Neutrophil (primary cell): ENCODE measurements around the gene RCL1.

ENCODE experiments used
- H3K27ac ChIP-seq: fragments of 200-600 bp; sonication (generic); 2 replicates; pipeline ENCODE4 v1.5.1; 2016; ENCODE audit warnings: mild to moderate bottlenecking, moderate library complexity
- H3K27me3 ChIP-seq: fragments of 200-600 bp; sonication (generic); 2 replicates; pipeline ENCODE4 v1.6.0; 2016; ENCODE audit warnings: mild to moderate bottlenecking
- H3K36me3 ChIP-seq: fragments of 200-600 bp; sonication (generic); 2 replicates; pipeline ENCODE4 v1.5.1; 2017
- H3K4me1 ChIP-seq, 2 experiments: fragments of 200-600 bp in 1 of 2; sonication (generic) in 1 of 2; 1 replicate in 1 of 2; 2 replicates in 1 of 2; pipeline versions ENCODE4 v1.5.1 to v1.6.1; 2013 to 2016; ENCODE audit warnings: low read depth in 1 of 2, low read length in 1 of 2, mild to moderate bottlenecking in 1 of 2, moderate library complexity in 1 of 2; ENCODE audit not compliant: control insufficient read depth in 1 of 2, insufficient read depth in 1 of 2
- H3K4me3 ChIP-seq, 2 experiments: fragments of 200-600 bp in 1 of 2; sonication (generic) in 1 of 2; 1 replicate in 1 of 2; 2 replicates in 1 of 2; pipeline ENCODE4 v1.5.1; 2013 to 2016; ENCODE audit warnings: low read depth in 1 of 2, low read length in 1 of 2, mild to moderate bottlenecking in 1 of 2, moderate library complexity in 1 of 2
- H3K9me3 ChIP-seq: fragments of 200-600 bp; sonication (generic); 2 replicates; pipeline ENCODE4 v1.5.1; 2016
- TF ChIP-seq, protein P1 (sequence below): fragments of 200-600 bp; sonication (generic); IDR thresholded peaks from 2 replicates; pipeline ENCODE4 v1.5.1; 2016; ENCODE audit warnings: antibody characterized with exemption

The RCL1 gene

DNA sequence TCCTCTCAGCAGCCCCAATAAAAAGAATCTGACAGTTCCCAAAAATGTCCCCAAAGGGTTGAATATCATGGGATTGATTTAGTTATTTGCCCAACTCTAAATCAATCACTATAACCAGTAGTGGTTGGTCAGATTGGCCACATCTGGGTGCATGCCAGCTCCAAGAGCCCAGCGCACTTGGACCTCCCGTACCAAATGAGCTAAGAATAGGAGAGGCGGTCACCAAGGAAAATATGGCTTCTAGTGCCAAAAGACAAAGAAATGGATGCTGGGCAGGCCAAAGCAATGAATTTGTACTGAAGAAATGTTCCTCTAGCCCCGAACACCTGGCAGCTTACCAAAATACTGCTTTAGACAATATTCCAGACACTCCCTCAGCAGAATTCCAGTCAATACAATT is 80.3 kb downstream of the RCL1 start:
- no peaks in the 10 kb centered on the region for H3K36me3 ChIP-seq
- no peaks in the 10 kb centered on the region for H3K9me3 ChIP-seq
- H3K27me3 ChIP-seq, result no peaks in the 10 kb centered on the region
- no peaks in the 10 kb centered on the region for H3K4me1 ChIP-seq
- H3K27ac ChIP-seq, result no peak overlapping the region
- TF ChIP-seq, protein P1, sequence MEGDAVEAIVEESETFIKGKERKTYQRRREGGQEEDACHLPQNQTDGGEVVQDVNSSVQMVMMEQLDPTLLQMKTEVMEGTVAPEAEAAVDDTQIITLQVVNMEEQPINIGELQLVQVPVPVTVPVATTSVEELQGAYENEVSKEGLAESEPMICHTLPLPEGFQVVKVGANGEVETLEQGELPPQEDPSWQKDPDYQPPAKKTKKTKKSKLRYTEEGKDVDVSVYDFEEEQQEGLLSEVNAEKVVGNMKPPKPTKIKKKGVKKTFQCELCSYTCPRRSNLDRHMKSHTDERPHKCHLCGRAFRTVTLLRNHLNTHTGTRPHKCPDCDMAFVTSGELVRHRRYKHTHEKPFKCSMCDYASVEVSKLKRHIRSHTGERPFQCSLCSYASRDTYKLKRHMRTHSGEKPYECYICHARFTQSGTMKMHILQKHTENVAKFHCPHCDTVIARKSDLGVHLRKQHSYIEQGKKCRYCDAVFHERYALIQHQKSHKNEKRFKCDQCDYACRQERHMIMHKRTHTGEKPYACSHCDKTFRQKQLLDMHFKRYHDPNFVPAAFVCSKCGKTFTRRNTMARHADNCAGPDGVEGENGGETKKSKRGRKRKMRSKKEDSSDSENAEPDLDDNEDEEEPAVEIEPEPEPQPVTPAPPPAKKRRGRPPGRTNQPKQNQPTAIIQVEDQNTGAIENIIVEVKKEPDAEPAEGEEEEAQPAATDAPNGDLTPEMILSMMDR, result no peak
- no peak overlapping the region for H3K4me3 ChIP-seq

DNA sequence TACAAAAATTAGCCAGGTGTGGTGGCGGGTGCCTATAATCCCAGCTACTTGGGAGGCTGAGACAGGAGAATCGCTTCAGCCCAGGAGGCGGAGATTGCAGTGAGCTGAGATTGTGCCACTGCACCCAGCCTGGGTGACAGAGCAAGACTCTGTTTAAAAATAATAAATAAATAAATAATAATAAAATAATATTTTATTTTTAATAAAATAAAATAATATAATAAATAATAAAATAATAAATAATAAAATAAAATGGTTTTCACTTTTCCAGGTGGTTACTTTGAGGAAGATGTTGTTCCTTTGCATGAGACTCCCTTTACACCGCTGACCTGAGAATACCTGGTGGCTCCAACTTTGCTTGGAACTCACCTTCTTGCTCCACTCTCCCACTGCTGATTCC is 82.8 kb downstream of the RCL1 start:
- TF ChIP-seq, protein P1, result no peak
- no peaks in the 10 kb centered on the region for H3K4me1 ChIP-seq
- no peaks in the 10 kb centered on the region for H3K36me3 ChIP-seq
- H3K9me3 ChIP-seq, result no peaks in the 10 kb centered on the region
- H3K27me3 ChIP-seq, result no peaks in the 10 kb centered on the region
- no peak overlapping the region for H3K4me3 ChIP-seq
- no peak overlapping the region for H3K27ac ChIP-seq

DNA sequence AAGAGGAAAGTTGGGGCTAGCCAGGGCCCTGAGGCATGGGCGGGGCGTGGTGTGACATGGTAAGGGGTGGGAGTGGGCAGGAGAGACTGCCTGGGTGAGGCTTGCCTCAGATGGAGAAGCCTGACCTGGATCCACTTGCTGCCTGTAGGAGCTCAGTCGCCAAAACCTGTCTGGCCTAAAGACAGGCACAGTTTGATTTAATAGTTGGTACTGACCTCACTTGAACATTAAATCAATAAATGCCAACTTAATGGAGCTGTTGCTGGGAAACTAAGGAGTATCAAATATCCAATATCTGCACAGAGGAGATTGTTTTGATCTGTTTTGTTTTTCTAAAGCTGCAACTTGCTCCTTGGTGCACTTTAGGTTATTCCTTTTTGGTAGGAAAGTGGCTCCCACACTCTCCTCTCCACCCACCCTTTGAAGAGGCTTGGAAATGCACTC is 86.4 kb downstream of the RCL1 start:
- TF ChIP-seq, protein P1, result no peak
- Histone ChIP-seq H3K27me3 (no peaks in the 10 kb centered on the region), H3K9me3 (no peaks in the 10 kb centered on the region)

DNA sequence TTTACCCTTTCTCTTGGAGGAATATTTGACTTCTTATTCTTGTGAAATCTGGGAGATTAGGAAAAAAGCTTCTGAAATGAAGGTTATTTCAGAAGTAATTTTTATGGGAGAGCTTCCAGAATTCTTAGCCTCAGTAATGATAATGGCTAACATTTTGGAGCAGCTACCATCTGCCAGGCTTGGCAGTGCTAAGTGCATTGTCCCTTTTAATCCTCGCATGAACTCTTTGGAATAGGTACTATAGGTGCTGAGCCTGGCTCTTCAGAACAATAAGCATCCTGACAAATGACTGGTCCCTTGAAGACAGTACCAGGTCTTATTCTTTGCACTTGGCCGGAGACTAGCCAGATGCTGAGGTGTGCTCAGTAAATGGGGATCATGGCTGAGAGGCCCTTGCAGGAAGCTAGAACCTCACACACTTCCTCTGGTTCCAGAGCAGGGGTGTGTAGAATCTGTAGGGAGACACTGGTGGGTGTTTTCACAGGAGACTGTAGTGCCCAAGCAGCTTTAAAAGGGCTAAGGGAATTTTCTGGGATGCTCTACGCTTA is 90.7 kb downstream of the RCL1 start:
- Histone ChIP-seq H3K27ac (no peak overlapping the region), H3K4me3 (no peak overlapping the region), H3K4me1 (peaks cover 6% of the 10 kb centered on the region in 2 experiments), H3K27me3 (no peaks in the 10 kb centered on the region), H3K36me3 (no peaks in the 10 kb centered on the region), H3K9me3 (no peaks in the 10 kb centered on the region)
- TF ChIP-seq, protein P1, result no peak

More for the DNA sequence above, 86.4 kb downstream of the RCL1 start:
- no peaks in the 10 kb centered on the region for H3K4me1 ChIP-seq
- no peaks in the 10 kb centered on the region for H3K36me3 ChIP-seq
- H3K27ac ChIP-seq, result no peak overlapping the region
- H3K4me3 ChIP-seq, result no peak overlapping the region

DNA sequence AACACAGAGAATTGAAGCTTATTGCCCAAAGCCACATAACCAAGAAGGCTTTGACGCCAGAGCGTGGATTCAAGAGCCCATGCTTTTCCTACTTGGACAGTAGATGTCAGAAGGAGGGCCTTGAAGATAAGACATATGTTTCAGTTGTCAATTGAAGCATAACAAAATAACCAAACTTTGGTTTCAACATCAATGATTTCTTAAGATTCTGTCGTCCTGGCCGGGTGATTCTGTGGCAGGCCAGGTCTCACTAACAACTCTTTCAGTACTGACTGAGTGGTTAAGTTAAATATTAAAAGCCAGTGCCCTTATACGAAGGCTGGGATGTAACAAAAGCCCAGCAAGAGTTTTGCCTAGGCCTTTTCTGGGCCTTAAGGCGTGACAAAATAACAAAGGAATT is 94.0 kb downstream of the RCL1 start:
- Histone ChIP-seq H3K27me3 (no peaks in the 10 kb centered on the region), H3K9me3 (no peaks in the 10 kb centered on the region), H3K27ac (peak overlapping the region; percentile 40), H3K4me3 (no peak overlapping the region), H3K4me1 (peaks cover 6% of the 10 kb centered on the region in 2 experiments), H3K36me3 (no peaks in the 10 kb centered on the region)
- TF ChIP-seq, protein P1, result no peak
